Mucosa of descending colon (tissue), 3 donors: ENCODE measurements around the gene IL1RAPL2. TPM values are rescaled to one million over a fixed set of nuclear protein-coding genes. Genes with fewer than 3 reads are reported as not detected.

Experiments
- ATAC-seq: fragments of 200-7000 bp; cut with Tn5 transposase; one replicate; pipeline ENCODE4 v1.9.1; 2020; ENCODE audit warnings: mild to moderate bottlenecking, moderate library complexity
- DNase-seq, 3 donors: peaks; one replicate each; pipeline ENCODE4 v3.0.0-alpha.2; 2020
- H3K36me3 ChIP-seq: fragments of 200-600 bp; one replicate; pipeline ENCODE4 v1.8.0; 2021; ENCODE audit warnings: low read depth, mild to moderate bottlenecking
- H3K4me1 ChIP-seq: fragments of 200-600 bp; one replicate; pipeline ENCODE4 v1.8.0; 2021; ENCODE audit warnings: low read depth, mild to moderate bottlenecking
- H3K4me3 ChIP-seq: fragments of 200-600 bp; one replicate; pipeline ENCODE4 v1.8.0; 2021; ENCODE audit warnings: mild to moderate bottlenecking
- H3K9me3 ChIP-seq: fragments of 200-600 bp; one replicate; pipeline ENCODE4 v1.8.0; 2021; ENCODE audit warnings: mild to moderate bottlenecking
- intact Hi-C, 2 donors: fragments of 100-400 bp; cut with DNase I in 1 of 2; cut with micrococcal nuclease in 1 of 2; formaldehyde crosslinking; loops; one replicate each; pipeline versions ENCODE4 v1.11.0 to v1.11.1; 2022; cut with DNase I, micrococcal nuclease
- total RNA-seq, 3 donors: library from RNA; stranded (reverse); fragmentation: NEBNext Ultra II Directional in 2 of 3; extraction: Animal tissue kit (Norgen Biotek cat#: 25700) in 2 of 3; gene quantifications; one replicate each; pipeline versions ENCODE4 v1.2.1 to v1.2.4, GENCODE V29; 2021 to 2023
- TF ChIP-seq, protein P1 (sequence below): fragments of 200-600 bp; IDR thresholded peaks from one replicate; pipeline ENCODE4 v1.8.0; 2022; ENCODE audit warnings: antibody characterized with exemption, mild to moderate bottlenecking
- donor health status: DM: no; HTN: no; CAD: no; lungs with moderate emphysema.
- donor health status: DM: no; HTN: no; CAD: no.
- donor health status: DM: no; HTN: yes; CAD: no.

Gene IL1RAPL2
- total RNA-seq, 3 donors from 2014 or later, result 0.19 TPM; not detected in 2

DNA sequence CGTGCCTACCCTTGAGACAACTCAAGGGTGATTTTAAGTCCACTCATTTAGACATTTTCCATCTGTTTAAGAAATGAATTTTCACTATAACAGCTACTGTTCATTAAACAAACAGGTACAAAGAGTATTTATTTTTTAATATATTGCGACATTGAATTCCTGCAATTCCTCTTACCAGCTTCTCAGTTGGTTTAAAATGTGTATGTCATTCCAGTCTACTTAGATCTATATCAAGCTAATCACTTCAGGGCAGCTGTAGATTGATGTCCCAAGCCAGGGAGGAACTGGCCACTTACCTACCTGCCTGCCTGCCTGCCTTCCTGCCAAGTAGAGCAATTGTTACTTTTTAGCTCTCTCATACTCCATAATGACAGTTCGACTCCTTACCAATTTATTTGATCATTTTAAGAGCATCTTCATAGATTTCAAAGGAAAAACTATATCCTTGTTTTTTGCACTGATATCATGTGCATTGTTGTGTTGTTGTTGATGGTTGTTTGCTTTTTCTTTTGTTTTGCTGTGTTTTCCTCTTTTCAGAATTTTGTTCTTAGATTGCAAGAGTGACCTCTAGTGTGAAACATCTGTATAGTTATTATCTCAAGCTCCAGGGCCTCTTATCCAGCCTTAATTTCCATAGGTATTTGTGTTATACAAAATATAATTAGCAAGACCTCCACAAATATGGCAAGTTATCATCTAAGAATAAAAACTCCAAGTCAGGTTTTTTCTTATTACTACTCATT lies 1135.5 kb downstream of the IL1RAPL2 start:
- TF ChIP-seq, protein P1, sequence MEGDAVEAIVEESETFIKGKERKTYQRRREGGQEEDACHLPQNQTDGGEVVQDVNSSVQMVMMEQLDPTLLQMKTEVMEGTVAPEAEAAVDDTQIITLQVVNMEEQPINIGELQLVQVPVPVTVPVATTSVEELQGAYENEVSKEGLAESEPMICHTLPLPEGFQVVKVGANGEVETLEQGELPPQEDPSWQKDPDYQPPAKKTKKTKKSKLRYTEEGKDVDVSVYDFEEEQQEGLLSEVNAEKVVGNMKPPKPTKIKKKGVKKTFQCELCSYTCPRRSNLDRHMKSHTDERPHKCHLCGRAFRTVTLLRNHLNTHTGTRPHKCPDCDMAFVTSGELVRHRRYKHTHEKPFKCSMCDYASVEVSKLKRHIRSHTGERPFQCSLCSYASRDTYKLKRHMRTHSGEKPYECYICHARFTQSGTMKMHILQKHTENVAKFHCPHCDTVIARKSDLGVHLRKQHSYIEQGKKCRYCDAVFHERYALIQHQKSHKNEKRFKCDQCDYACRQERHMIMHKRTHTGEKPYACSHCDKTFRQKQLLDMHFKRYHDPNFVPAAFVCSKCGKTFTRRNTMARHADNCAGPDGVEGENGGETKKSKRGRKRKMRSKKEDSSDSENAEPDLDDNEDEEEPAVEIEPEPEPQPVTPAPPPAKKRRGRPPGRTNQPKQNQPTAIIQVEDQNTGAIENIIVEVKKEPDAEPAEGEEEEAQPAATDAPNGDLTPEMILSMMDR, result no peak
- intact Hi-C loops, result no loop called here

DNA sequence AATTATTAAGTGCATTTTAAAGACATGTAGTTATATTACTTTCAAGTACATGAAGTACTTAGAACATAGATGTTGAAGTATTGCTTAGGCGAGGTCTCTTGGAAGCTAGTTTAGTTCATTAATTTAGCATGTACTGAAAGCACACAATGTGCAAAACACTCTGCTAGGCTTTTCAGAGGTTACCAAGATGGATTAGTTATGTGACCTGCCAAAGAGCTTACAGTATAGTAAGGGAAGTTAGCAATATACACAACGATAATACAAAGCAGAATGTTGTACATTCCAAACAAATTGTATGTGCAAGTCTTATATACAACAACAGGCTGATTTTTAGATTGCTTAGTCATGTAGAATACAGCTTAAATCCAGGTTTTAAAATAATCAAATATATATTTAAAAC lies 1137.9 kb downstream of the IL1RAPL2 start:
- Histone ChIP-seq H3K9me3 (no peaks in the 10 kb centered on the region), H3K4me3 (no peak overlapping the region), H3K4me1 (no peaks in the 10 kb centered on the region), H3K36me3 (no peaks in the 10 kb centered on the region)
- ATAC-seq (no peak), DNase-seq (no peak)
- intact Hi-C loops, result no loop called here
- TF ChIP-seq, protein P1, result no peak

More for the DNA sequence above, 1135.5 kb downstream of the IL1RAPL2 start:
- Histone ChIP-seq H3K4me1 (no peaks in the 10 kb centered on the region), H3K36me3 (no peaks in the 10 kb centered on the region), H3K9me3 (no peaks in the 10 kb centered on the region), H3K4me3 (no peak overlapping the region)
- no peak for ATAC-seq
- DNase-seq, result no peak

DNA sequence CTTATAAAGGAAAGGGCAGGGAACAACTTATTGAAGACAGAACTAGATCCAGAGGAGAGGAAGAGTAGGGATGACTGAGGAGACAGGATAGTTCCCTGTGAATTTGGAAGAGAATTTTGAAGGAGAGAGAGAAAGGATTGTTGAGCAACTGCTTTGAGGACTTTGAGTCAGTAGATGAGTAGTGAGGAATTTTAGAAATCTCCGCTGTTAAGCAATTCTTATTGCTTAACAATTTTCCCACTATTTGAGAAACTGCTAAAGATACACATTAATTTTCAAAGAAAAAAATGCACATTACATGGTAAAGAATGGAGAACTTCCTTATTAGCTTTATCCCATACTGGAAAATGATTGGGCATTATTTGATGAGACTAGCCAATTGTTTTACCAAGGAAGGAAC lies 1140.0 kb downstream of the IL1RAPL2 start:
- intact Hi-C loops, result no loop called here
- TF ChIP-seq, protein P1, result no peak

DNA sequence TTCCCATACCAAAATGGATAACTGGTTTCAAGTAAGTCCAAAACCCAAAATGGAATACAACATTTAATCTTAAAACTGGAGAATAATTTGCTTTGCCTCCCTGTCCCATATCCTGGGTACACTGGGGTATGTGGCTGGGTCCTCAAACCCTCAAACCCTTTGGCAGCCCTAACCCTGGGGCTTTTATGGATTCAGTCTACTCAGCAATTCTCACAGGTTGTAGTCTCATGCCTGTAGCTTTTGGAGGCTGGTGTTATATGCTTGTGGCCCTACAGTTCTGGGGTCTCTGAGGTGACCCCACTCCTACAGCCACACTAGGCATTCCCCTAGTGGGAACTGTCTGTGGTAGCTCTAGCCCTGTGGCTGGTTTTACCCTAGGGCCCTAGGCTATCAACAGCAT lies 1145.8 kb downstream of the IL1RAPL2 start:
- intact Hi-C loops, result no loop called here

More for the DNA sequence above, 1140.0 kb downstream of the IL1RAPL2 start:
- DNase-seq (no peak), ATAC-seq (no peak)
- H3K36me3 ChIP-seq, result no peaks in the 10 kb centered on the region
- no peak overlapping the region for H3K4me3 ChIP-seq
- H3K4me1 ChIP-seq, result no peaks in the 10 kb centered on the region
- H3K9me3 ChIP-seq, result no peaks in the 10 kb centered on the region

DNA sequence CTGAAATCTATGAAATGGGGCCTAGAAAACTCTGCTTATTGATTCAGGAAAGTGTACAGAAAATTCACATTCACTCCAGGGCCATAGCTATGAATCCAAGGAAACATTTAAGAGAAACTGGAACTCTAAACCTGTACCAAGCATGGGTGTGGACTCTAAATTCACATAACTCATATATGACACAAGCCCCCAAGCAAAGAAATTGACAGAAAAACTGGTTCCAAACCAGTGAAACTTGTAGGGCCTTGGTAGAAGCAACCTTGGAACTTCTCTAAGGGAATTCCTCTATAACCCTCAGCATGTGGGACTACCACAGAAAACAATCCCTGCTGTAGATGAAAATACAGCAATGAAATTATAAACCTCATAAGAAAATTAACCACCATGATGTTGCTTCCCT lies 1149.7 kb downstream of the IL1RAPL2 start:
- DNase-seq, result no peak
- H3K9me3 ChIP-seq, result no peaks in the 10 kb centered on the region
- no peaks in the 10 kb centered on the region for H3K4me1 ChIP-seq
- H3K4me3 ChIP-seq, result no peak overlapping the region
- ATAC-seq, result no peak
- H3K36me3 ChIP-seq, result no peaks in the 10 kb centered on the region
- TF ChIP-seq, protein P1, result no peak
- intact Hi-C loops, result no loop called here

More for the DNA sequence above, 1145.8 kb downstream of the IL1RAPL2 start:
- H3K9me3 ChIP-seq, result no peaks in the 10 kb centered on the region
- no peak for ATAC-seq
- H3K4me1 ChIP-seq, result no peaks in the 10 kb centered on the region
- no peak for DNase-seq
- no peaks in the 10 kb centered on the region for H3K36me3 ChIP-seq
- TF ChIP-seq, protein P1, result no peak
- H3K4me3 ChIP-seq, result no peak overlapping the region
